M059J (cell line): Measurements from ENCODE around the gene SOAT2. TPM values are rescaled to one million over a fixed set of nuclear protein-coding genes. Genes with fewer than 3 reads are reported as not detected.
"Not testable (repeated sequence)": the region's sequence is repeated elsewhere in the genome, so short reads cannot be mapped to it uniquely, and the experiment has no call there.

Experiments
- DNase-seq: peaks from one replicate; pipeline ENCODE4 v3.0.0-alpha.2; 2012; ENCODE audit warnings: low read depth
- total RNA-seq: library from RNA; depleted of rRNA; stranded (reverse); fragments of >200 nt; shearing (Covaris generic); gene quantifications from 2 replicates; pipeline ENCODE4 v1.2.3, GENCODE V29; 2014

Gene SOAT2
- total RNA-seq, 1 experiment from 2014 or later: not detected

GRCh38 chr12:53079226-53080117 is 23.8 kb upstream of the SOAT2 start, which contains the start of gene SPRYD3:
SPRYD3 (minus strand) TSS chr12:53079390; CDS start chr12:53079333, 57 bp downstream.
- peak; percentile 94 for DNase-seq

GRCh38 chr12:53082637-53083175 is 20.6 kb upstream of the SOAT2 start:
- no peak for DNase-seq

GRCh38 chr12:53086361-53086760 is 16.9 kb upstream of the SOAT2 start:
- DNase-seq: no peak

GRCh38 chr12:53090105-53090504 is 13.2 kb upstream of the SOAT2 start:
- DNase-seq: no peak

- no peak for DNase-seq
These were observed 12.7 kb upstream of the SOAT2 start for GRCh38 chr12:53090554-53090953.

GRCh38 chr12:53091756-53092155 is 11.5 kb upstream of the SOAT2 start:
- DNase-seq: no peak

- DNase-seq: no peak
These were observed 9.4 kb upstream of the SOAT2 start for GRCh38 chr12:53093777-53094393.

- DNase-seq: no peak
These were observed 8.9 kb upstream of the SOAT2 start for GRCh38 chr12:53094394-53094787.

- DNase-seq: peak; percentile 71
These were observed 8.3 kb upstream of the SOAT2 start for GRCh38 chr12:53094796-53095595.

- DNase-seq: not testable (repeated sequence)
These were observed 7.7 kb upstream of the SOAT2 start for GRCh38 chr12:53095596-53095895.

- peak; percentile 12 for DNase-seq
These were observed 7.1 kb upstream of the SOAT2 start for GRCh38 chr12:53096089-53096741.

- no peak for DNase-seq
These were observed 6.5 kb upstream of the SOAT2 start for GRCh38 chr12:53096759-53097158.

- peak; percentile 26 for DNase-seq
These were observed 6.1 kb upstream of the SOAT2 start for GRCh38 chr12:53097207-53097563.

GRCh38 chr12:53097564-53098353 is 5.5 kb upstream of the SOAT2 start, which contains the start of gene IGFBP6:
IGFBP6 (plus strand) TSS chr12:53097667; CDS start chr12:53097718, 51 bp downstream.
- DNase-seq: peak; percentile 67

GRCh38 chr12:53098354-53098981 is 4.8 kb upstream of the SOAT2 start:
- DNase-seq: peak; percentile 82

- DNase-seq: peak; percentile 98
These were observed 4.0 kb upstream of the SOAT2 start for GRCh38 chr12:53099071-53099882.

GRCh38 chr12:53100466-53101151 is 2.7 kb upstream of the SOAT2 start:
- no peak for DNase-seq

GRCh38 chr12:53101266-53101665 is 2.0 kb upstream of the SOAT2 start:
- no peak for DNase-seq
